ENCODE measurements around the gene ATP5PD.

DNA sequence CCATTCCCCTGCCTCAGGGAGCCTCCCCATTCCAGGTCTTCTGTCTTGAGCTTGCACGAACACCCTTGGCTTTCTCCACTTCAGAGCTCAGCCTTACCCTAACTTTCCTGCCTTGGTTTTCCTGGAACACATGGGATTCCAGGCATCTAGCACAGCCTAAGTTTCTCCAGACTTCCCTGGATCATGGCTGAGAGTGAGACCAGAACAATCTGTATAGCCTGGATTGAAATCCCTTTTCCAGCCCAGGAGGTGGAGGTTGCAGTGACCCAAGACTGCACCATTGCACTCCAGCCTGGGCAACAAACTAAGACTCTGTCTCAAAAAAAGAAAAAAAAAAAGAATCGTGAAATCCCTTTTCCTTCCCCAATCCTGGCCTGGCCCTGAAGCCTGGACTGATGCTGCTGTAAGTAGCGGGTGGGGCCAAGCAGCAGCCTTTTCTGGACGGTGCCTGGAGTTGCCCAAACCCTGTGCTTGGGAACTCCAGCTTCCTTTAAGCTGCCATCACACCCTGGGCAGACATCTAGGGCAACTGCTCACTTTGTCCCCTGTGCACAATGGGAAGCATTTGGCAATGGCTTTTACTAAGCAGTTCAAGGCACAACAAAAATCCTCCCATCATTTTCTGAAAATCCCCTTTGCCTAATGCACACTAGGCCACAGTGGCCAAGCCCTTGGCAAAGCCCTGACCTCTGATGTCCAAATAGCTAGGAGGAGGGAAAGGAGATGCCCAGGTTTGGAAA is 29.0 kb upstream of the ATP5PD start:
- no peak for TF ChIP-seq POLR2AphosphoS5 (IDR thresholded peaks at IDR 0.05; ENCODE audit: low read depth, low read length)
- TF ChIP-seq CTCF (IDR thresholded peaks at IDR 0.05), result no peak
- TF ChIP-seq TCF7L2 (IDR thresholded peaks at IDR 0.05; ENCODE audit: low read depth, low read length), result no peak
- TF ChIP-seq REST (IDR thresholded peaks at IDR 0.05; ENCODE audit: insufficient read depth in 1 of 2, low read depth in 2 of 2, low read length in 1 of 2), result no peak
- no peak for TF ChIP-seq SIN3A (IDR thresholded peaks at IDR 0.05; ENCODE audit: borderline replicate concordance, insufficient read depth, low read depth, low read length)

Measured in Panc1 (cell line).